Raji (cell line): ENCODE data around the gene TBC1D4.

Experiments
- POLR2A ChIP-seq: IDR thresholded peaks from 2 replicates; pipeline ENCODE4 v1.6.1; 2011; ENCODE audit warnings: low read depth, low read length, control low read depth; ENCODE audit not compliant: insufficient read depth

Gene TBC1D4

GRCh38 chr13:75474956-75475355 is 7.0 kb downstream of the TBC1D4 start:
- TF ChIP-seq POLR2A, result no peak

- no peak for TF ChIP-seq POLR2A
Measured at GRCh38 chr13:75473468-75473867, 8.5 kb downstream of the TBC1D4 start.

- TF ChIP-seq POLR2A, result no peak
Measured at GRCh38 chr13:75470676-75471075, 11.3 kb downstream of the TBC1D4 start.

DNA sequence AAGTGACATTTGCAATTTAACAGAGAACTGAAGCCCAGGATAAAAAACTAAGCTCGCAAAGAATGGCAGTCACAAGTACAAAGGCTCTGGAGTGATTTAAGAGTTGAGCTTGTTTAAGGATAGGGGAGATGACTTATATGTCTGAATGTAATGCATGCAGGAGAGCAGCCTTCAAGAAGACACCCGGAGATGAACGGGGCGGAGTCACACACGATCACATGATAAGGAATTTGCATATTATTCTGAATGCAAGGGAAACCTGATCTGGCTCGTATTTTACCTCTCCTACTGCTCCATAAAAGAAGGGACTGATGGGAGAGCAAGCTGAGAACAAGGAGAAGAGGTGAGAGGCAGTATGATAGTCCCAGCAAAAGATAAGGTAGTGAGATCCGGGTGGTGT is 12.9 kb downstream of the TBC1D4 start:
- TF ChIP-seq POLR2A, result no peak

- no peak for TF ChIP-seq POLR2A
Measured at GRCh38 chr13:75468602-75469001, 13.4 kb downstream of the TBC1D4 start.

DNA sequence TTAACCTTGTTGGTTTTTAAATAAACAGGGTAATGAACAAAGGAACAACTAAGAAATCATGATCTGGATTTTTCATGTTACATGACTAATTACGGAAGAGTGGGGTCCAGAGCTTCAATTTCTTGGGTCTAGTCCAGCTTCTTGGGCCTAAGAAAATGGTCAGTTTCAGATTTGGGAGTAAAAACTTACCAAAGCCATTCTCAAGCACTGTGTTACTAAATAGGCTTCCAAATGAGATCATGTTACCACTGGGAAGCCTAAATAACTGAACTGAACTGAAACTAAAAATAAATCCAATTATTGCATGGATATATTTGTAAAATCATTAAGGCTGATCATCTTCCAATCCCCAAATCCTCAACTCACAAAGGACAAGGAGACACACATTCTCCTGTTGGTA is 13.9 kb downstream of the TBC1D4 start:
- no peak for TF ChIP-seq POLR2A

- TF ChIP-seq POLR2A, result no peak
Measured at GRCh38 chr13:75467040-75467728, 14.8 kb downstream of the TBC1D4 start.

DNA sequence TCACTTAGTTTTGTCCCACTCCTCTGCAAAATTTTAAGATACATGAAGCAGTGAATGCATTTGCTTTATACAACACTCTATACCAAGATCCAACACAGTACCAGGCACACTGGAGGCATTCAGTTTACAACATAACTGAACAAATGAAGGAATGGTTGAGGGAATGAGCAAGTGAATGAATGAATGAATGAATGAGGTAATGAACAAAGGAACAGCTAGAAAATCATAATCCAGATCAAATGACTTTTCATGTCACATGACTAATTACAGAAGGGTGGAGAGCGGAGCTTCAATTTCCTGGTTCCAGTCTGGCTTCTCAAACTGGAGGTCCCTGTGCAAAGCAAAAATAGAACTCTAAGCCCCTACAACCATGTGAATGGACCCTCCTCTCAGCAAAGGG is 16.7 kb downstream of the TBC1D4 start:
- no peak for TF ChIP-seq POLR2A

DNA sequence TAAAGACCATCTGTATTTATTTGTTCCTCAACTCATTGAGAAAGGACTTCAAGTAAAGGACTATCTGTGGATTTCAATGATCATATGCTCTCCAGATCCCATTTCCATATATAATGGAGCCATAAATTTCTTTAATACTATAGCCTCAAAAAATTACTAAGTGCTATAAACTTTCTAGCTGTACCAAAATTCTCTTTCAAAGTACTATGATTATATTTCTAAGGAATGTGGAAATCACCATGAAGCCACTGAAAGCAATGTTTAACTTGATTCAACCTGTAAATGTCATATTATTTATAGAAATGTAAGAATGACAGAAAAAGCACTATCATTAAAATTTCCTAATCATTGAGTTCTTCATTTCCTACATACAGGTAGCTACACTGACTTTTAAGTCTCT is 20.7 kb downstream of the TBC1D4 start:
- TF ChIP-seq POLR2A, result no peak

DNA sequence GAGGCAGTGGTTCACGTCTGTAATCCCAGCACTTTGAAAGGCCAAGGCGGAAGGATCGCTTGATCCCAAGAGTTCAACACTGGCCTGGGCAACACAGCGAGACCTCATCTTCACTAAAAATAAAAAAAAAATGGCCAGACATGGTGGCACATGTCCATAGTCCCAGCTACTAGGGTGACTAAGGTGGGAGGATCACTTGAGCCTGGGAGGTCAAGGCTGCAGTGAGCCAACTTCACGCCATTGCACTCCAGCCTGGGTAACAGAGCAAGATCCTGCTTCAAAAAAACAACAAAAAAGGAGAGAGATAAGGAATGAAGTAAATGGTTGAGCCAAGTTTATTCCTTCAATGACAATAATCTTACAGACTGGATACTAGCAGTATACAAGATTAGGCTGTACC is 21.3 kb downstream of the TBC1D4 start:
- no peak for TF ChIP-seq POLR2A

- no peak for TF ChIP-seq POLR2A
Measured at GRCh38 chr13:75458696-75459422, 23.1 kb downstream of the TBC1D4 start.

- TF ChIP-seq POLR2A, result no peak
Measured at GRCh38 chr13:75455962-75456361, 26.0 kb downstream of the TBC1D4 start.

DNA sequence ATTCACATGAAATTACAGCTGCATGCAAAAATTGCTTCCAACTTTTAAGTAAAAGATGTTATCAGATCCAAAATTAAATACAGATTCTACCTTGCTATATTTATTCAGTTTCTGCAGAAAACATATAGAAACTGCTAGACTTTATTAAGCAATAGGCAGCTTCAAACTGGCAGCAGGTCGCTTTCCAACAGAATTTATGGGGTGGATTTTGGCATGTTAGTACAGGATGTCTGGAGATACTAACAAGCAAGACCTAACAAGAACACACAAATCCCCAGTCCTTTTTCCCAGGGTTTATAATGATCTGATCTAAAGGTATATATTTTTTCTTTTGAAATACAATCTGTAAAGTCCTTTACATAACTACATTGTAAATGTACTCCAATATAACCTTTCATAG is 27.5 kb downstream of the TBC1D4 start:
- no peak for TF ChIP-seq POLR2A

- no peak for TF ChIP-seq POLR2A
Measured at GRCh38 chr13:75452564-75452963, 29.4 kb downstream of the TBC1D4 start.

DNA sequence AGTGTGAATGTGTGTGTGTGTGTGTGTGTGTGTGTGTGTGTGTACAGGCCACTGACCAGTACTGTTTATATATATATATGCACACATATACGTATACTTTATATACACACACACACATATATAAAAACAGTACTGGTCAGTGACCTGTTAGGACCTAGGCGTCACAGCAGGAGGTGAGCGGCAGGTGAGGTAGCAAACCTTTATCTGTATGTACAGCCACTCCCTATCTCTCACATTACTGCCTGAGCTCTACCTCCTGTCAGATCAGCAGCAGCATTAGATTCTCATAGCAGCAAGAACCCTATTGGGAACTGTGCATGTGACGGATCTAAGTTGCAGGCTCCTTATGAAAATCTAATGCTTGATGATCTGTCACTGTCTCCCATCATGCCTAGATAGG is 34.5 kb downstream of the TBC1D4 start:
- TF ChIP-seq POLR2A, result no peak

DNA sequence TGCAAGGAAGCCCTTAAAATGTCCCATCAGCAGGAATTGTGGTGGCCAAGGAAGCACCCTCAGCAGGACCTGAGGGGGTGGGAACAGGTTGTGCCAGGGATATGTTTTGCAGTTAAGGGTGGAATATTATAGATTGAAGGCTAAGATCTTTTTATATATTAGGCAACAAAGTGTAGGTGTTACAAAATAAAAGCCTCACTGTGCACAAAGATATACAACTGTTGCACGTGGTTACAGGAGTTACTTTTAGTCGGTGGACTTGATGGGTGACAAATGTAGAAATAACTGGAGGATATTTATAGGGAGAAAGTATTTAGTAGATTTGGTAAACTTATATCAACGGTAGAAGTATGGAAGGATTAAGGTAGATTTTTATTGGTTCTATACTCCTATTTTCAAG is 35.1 kb downstream of the TBC1D4 start:
- no peak for TF ChIP-seq POLR2A
